Globus pallidus (tissue), 1 donor: Measurements from ENCODE around the gene LRRC3.

Experiments
- DNase-seq: peaks from one replicate; pipeline ENCODE4 v3.0.0-alpha.2; 2015; ENCODE audit warnings: low spot score

The LRRC3 gene

DNA sequence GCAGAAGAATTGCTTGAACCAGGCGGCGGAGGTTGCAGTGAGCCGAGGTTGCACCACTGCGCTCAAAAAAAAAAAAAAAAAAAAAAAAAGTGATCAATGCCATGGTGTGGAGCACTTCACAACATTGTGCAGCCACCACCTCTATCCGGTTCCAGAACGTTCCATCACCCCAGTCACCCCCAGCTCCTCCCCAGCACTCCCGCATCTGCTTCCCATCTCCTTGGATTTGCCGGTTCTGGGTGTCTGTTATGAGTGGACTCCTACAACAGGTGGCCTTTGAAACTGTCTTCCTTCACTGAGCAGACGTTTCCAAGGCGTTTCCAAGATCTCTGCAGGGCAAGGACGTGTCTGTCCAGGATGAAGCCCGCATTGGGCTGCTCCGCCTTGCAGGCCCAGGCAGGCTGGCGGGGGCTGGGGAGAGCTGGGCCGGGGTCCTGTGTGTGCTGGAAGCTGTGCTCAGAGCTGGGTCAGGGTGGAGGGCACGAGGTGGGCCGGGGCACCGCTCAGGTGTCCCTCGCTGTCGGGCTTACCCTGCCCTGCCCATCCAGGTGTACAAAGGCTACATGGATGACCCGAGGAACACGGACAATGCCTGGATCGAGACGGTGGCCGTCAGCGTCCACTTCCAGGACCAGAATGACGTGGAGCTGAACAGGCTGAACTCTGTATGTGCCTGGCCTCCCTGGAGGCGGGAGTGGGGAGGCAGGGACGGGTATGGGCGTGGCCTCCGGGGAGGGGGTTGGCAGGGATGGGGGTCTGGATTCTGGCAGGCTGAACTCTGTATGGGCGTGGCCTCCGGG lies 14.9 kb upstream of the LRRC3 start:
- no peak for DNase-seq

DNA sequence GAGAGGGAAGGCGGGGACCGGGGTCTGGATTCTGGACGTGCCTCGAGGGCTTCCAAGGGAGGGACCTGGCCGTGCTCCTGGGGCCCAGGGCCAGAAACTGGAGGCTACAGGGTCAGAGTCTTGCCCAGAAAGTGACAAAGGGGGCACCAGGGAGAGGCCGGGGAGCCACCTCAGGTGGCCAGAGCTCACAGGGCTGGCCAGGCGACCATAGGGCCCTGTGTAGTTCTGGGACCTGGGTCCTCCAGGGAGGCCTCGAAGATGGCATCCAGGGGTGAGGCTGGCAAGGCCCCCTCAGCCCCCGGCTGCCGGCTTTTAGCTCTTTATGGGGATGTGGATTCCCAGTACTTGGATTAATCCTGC lies 14.3 kb upstream of the LRRC3 start:
- no peak for DNase-seq

DNA sequence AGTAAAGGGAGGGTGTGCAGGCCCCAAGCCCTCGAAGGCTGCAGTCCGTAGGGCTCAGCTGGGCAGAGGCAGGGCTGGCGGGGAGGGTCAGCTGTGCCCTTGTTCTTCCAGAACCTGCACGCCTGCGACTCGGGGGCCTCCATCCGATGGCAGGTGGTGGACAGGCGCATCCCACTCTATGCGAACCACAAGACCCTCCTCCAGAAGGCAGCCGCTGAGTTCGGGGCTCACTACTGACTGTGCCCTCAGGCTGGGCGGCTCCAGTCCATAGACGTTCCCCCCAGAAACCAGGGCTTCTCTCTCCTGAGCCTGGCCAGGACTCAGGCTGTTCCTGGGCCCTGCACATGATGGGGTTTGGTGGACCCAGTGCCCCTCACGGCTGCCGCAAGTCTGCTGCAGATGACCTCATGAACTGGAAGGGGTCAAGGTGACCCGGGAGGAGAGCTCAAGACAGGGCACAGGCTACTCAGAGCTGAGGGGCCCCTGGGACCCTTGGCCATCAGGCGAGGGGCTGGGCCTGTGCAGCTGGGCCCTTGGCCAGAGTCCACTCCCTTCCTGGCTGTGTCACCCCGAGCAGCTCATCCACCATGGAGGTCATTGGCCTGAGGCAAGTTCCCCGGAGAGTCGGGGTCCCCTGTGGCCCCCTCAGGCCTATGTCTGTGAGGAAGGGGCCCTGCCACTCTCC lies 13.6 kb upstream of the LRRC3 start:
- no peak for DNase-seq

DNA sequence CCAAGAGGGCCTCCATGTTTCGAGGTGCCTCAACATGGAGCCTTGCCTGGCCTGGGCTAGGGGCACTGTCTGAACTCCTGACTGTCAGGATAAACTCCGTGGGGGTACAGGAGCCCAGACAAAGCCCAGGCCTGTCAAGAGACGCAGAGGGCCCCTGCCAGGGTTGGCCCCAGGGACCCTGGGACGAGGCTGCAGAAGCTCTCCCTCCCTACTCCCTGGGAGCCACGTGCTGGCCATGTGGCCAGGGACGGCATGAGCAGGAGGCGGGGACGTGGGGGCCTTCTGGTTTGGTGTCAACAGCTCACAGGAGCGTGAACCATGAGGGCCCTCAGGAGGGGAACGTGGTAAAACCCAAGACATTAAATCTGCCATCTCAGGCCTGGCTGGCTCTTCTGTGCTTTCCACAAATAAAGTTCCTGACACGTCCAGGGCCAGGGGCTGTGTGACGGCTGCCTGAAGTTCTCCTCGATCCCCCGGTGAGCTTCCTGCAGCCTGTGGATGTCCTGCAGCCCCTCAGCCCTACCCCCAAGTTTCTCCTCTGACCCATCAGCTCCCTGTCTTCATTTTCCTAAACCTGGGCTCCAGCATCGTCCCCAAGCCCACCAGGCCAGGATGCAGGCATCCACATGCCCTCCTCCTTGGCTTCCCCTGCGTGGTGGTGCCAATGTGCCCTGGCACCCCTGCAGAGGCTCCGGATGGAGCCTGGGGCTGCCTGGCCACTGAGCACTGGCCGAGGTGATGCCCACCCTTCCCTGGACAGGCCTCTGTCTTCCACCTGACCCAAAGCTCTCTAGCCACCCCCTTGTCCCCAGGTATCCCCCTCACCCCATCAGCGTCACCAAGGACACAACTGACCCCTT lies 12.8 kb upstream of the LRRC3 start:
- DNase-seq = no peak

DNA sequence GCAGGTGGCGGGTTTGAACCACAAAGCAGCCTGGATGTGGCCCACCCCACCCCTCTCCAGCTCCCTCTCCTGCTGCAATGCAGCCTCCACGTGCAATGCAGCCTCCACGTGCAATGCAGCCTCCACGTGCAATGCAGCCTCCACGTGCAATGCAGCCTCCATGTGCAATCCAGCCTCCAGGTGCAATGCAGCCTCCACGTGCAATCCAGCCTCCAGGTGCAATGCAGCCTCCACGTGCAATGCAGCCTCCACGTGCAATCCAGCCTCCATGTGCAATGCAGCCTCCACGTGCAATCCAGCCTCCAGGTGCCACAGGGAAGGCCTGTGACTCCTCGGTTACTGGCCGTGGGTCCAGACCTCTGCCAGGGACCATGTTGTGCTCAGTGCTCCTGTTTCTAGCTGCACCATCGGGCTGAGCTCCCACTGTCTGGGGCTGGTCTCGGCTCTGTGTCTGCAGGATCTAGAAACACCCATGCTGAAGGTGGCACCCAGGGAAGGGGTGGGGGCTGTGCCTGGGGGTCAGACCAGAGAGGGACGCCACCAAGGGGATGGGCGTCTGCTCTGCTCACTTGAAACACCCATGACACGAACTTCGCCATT lies 11.9 kb upstream of the LRRC3 start:
- no peak for DNase-seq

DNA sequence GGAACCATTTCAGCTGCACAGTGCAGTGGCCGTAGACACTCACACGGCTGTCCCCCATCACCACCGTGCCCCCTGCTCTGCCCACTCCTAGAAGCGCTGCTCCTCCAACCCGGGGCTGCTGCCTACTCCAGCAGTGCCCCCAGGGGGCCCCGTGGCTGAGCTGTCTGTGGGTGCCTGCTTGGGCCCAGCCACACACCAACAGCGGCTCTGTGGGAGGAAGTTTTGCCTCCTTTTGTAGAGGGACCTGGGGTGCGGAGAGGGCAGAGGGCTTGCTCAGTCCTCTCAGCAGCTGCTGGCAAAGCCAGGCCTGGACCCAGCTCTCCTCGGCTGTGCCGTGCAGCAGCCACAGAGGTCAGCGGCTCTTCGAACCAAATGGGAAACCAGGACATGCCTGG lies 11.4 kb upstream of the LRRC3 start:
- no peak for DNase-seq

DNA sequence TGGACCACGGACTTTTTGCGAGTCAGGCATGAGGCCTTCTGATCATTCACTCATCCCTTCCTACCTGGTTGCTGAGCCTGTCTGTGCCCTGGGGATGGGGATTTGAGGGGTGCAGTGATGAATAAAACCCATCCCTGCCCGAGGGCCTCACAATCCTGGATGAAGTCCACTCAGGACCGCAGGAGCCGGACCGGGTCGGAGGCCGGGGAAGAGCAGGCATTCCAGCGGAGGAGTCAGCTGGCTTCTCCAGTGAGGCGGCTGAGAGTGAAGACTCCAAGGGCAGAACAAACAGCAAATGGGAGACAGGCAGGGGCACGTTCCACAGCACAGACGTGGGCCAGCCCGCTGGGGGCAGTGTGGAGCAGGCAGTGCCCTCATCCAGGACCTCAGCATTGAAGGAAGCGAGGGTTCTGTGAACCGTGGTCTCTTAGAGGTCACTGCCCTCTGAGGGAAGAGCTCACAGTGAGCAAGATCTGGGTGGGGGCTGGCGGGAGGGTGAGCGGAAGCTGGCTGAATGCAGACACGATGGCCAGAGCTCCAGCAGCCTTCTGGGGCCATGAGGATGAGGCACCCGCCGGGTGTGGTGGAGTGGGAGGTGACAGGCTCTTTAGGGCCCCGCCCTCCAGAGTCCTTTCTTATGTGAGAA lies 10.9 kb upstream of the LRRC3 start:
- no peak for DNase-seq

DNA sequence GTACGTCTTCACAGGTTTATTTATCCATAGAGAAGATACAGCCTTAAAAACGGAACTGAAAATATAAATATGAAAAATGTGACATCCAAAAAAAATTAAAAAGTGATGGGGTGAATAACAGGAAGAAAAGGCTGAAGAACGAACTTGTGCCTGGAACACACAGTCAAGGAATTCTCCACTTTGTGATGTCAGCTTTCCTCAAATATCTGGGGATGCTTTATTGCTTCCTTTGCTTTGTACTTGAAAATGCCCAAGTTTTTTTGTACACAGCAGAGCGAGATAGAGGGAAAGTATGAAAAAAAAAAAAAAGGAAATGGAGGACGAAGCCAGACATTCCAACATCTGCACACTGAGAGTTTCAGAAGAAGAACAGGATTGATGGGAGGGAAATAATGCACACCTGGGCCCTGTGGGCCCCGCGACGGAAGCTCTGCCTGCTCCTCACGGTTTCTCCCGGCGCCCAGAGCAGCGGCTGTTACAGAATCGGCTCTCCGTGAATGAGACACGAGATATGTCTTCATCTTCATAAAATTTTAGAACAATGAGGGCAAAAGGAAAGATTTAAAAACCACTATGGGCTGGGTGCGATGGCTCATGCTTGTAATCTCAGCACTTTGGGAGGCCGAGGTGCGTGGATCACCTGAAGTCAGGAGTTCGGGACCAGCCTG lies 10.0 kb upstream of the LRRC3 start:
- DNase-seq = no peak

DNA sequence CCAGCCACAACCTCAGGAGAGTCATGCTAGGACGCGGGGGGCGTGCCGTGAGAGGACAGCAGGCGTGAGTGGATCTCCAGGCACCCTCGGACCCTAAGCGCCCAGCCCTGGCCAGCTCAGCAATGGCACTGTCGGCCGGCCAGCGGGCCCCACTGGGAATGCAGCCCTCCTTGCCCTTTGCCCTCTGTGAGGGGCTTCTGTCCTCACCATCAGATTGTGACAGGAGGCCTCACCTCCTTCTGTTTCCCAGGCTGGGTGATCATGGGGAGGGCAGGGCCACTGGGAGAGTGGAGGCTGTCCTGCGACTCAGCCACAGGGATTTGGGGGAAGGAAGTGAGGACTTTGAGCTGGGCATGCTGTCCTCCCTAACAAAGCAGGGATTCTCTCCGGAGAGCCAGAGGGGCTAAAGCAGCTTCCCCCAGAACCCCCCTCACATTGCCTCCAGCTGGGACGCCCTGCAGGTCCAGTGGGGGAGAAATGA lies 6.6 kb upstream of the LRRC3 start:
- DNase-seq = no peak

DNA sequence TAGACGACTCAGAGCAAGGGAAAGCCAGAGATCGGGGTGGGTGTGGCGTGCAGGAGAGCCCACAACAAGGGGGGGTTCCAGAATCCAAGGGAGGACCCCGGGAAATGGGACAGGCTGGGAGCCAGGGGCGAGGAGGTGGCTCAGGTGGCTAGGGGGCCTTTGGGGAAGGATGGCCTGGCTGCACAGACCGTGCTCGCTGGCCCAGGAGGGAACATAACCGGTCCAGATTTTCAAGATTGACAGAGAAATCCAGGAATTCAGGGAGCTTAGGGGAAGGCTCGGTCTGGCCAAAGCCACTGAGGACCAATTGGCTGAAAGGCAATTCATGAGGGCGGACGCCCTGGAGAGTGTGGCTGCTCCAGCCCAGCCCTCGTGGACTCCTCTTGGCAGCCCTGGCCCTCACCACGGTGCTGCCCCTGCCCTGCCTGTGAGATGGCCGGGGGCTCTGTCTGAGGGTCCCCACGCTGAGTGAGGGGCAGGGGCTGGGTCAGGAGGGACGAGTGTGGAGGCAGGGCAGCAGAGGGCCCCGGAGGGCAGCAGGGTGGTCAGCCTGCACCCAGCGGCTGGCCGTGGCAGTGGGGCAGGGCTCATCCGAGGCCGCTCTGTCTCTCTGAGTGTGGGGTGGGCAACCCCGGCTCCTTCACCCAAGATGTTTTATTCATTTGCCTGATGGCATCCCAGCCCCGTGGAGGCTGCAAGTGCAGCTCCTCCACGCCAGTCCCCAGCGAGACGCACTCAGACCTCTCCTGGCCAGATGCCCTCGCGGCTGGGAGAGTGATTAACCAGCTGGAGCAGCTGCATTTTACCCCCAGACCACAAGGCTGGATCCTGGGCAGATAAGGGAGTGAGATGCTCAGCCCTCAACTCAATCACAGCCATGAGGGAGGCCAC lies 5.6 kb upstream of the LRRC3 start:
- DNase-seq = no peak

DNA sequence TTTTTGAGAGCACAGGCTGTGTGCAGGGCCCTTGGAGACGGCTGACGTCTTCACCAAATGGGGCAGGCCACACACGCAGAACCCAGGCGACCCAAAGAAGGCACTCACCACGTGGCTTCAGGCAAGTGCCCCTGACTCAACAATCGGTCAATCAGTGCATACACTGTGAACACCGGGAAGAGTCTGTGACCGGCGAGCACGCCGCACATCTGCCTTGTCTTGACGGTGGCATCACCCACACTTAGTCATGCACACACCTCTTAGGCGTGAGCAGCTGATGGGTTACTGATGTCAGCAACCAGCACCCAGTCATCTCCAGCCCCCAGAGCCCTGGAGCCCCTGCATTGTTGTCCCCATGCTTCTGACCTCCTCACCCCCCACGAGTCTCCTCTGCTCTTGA lies 4.9 kb upstream of the LRRC3 start:
- no peak for DNase-seq

DNA sequence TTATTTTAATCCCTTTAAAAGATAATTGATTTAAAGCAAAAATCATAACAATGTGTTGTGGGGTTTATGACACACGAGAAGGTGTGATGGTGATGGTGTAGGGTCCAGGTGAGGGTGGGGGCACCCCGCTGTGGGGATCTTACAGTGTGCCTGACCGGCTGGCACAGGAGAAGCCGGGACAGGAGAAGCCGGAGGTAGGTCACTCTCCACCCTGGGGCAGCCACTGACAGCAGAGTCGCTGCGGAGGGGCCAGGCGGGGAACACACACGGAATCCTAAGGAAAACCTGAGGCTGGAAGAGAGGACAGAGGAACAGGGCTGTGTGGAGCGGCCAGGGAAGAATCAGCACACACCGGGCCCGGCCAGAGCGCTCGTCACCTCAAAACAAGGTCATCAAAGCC lies 4.3 kb upstream of the LRRC3 start:
- no peak for DNase-seq

DNA sequence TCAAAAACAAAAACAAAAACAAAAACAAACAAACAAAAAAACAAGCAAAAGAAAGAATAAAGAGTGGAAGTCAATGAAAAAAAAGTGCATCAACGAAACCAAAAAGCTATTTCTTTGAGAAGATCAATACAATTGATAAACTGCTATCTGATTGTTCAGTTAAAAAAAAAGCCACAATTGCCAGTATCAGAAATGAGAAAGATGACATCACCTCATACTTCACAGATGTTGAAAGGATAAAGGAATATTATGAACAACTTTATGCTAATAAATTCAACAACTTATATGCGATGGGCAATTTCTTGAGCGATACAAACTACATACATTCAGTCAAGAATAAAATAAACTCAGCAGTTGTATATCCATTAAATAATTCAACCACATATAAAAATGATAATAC lies 2.2 kb upstream of the LRRC3 start:
- no peak for DNase-seq

DNA sequence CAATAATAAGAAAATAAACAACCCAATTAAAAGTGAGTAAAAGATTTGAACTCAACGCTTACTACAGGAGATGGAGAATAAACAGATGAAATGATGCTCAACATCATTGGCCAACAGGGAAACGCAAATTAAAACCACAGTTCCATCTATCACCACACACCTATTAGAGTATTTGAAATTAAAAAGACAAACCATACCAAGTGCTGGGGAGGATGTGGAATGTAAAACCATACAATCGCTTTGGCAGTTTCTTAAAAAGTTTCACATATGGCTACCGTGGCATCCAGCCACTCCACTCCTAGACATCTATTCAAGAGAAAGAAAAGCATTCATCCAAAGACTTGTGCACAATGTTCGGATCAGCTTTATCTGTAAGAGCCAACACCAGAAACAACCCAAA lies 1.3 kb upstream of the LRRC3 start:
- DNase-seq = no peak

DNA sequence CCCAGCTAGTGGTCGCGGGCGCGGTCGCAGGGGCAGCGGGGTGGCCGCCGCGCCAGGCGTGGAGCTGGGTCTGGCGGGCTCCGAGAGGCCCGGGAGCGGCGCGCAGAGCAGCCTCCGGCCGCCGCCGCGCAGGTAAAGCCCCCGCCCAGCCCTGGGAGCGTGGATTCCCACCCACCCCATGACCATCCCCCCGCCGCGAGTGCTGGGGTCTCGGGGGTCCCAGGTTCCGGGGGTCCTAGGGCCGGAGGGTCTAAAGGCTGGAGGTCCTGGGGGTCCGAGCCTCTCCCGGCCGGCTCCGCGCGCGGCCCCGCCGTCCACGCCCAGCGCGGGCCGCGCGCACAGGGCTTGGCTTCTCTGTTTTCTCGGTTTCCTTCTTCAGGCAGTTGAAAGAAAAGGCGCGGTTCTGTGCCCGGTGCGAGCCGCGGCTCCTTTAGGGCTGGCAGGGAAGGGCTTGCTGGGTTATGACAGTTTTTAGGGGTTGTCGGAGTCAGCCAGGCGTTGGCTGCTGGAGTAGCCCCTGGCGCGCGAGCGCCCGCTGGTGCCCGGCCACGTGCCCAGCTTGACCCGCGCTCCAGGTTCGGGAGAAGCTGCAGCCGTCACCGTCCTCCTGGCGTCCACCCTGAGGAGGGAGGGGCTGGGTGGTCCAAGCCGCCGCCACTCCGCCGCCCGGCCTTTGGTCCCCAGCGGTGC lies 359 bp downstream of the LRRC3 start:
- DNase-seq = no peak

DNA sequence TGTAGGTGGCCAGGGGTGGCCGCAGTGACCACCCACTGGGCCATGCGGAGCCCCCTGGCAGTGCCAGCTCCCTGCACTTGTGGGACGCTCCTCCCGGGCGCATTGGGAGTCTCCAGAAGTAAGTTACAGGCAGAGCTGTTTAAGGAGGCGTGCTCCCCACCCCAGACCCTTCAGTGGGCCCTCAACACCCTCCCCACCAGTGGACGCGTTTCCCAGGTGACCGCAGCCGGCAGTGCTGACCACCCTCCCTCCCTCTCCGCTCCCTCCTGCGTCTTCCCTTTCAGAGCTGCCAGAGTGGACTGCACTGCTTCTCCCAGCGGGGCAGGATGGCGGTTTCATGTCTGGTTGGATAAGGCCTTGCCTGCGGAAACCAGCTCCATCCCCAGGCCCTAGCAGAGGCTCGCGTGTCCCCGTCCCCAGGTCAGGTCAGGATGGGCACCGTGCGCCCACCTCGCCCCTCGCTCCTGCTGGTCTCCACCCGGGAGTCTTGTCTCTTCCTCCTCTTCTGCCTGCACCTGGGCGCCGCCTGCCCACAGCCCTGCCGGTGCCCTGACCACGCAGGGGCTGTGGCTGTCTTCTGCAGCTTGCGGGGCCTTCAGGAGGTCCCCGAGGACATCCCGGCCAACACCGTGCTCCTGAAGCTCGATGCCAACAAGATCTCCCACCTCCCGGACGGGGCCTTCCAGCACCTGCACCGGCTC lies 1.1 kb downstream of the LRRC3 start:
- DNase-seq = no peak

DNA sequence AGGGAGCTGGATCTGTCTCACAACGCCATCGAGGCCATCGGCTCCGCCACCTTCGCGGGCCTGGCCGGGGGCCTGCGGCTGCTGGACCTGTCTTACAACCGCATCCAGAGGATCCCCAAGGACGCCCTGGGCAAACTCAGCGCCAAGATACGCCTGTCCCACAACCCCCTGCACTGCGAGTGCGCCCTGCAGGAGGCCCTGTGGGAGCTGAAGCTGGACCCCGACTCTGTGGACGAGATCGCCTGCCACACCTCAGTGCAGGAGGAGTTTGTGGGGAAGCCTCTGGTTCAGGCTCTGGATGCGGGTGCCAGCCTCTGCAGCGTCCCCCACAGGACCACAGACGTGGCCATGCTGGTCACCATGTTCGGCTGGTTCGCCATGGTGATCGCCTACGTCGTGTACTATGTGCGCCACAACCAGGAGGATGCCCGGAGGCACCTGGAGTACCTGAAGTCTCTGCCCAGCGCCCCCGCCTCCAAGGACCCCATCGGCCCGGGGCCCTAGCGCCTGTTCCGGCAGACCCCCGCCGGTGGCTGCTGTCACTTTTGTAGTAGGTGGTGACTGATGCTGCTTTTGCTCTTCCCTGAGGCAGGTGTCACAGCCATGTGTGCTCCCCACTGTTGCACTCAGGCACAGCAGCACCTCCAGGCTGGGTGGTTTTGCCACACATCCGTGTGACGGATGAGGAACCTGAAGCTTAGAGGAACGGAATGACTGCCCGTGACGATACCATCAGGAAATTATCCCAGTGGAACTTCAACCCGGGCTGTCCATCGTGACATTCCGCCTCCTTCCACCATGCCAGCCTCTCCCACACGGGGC lies 1.8 kb downstream of the LRRC3 start:
- DNase-seq = no peak
